ENCODE data around the gene ZNF136. TPM values are rescaled to one million over a fixed set of nuclear protein-coding genes. Genes with fewer than 3 reads are reported as not detected.
A peak's percentile ranks its signal among the peaks of the same experiment; 100 is the strongest.

Gene ZNF136
- total and polyA plus RNA-seq, 2 of the 13 experiments (the other 11 are each of a cell fraction or from before 2014, with no cell fraction given) = 2.5 to 10.2 TPM

GRCh38 chr19:12162882-12163806 lies at the start of gene ZNF136 (continued):
- TF ChIP-seq ZNF512B (CRISPR knock-in tag; IDR thresholded peaks at IDR 0.05; ENCODE audit: borderline replicate concordance) (no peak), PHF21A (CRISPR knock-in tag; IDR thresholded peaks at IDR 0.05) (peak; percentile 60; the same call in 1 of the 2 replicates), ZNF30 (CRISPR knock-in tag; IDR thresholded peaks at IDR 0.05) (no peak), SIX4 (CRISPR knock-in tag; IDR thresholded peaks at IDR 0.05) (no peak), THAP7 (CRISPR knock-in tag; IDR thresholded peaks at IDR 0.05) (no peak), DBP (CRISPR knock-in tag; IDR thresholded peaks at IDR 0.05; ENCODE audit: not compliant biosample characterization) (no peak), KIAA2018 (CRISPR knock-in tag; IDR thresholded peaks at IDR 0.05; ENCODE audit: borderline replicate concordance) (no peak), MLXIP (CRISPR knock-in tag; IDR thresholded peaks at IDR 0.05; ENCODE audit: borderline replicate concordance) (no peak), ETS1 (CRISPR knock-in tag; IDR thresholded peaks at IDR 0.05) (no peak)

All from HepG2 (cell line).